Kidney (tissue), 14 donors: Measurements from ENCODE around the gene NREP. TPM values are rescaled to one million over a fixed set of nuclear protein-coding genes. Genes with fewer than 3 reads are reported as not detected.
A peak's percentile ranks its signal among the peaks of the same experiment; 100 is the strongest.

Experiments used
- DNase-seq, 5 donors: peaks; one replicate each; pipeline ENCODE4 v3.0.0-alpha.2; 2013 to 2020
- FAIRE-seq: peaks from 2 replicates; lab custom pipeline; 2012; peaks lifted over from hg19 to GRCh38; lab: Jason Lieb, UNC
- H3K27ac ChIP-seq, 2 donors: one replicate each; pipeline ENCODE4 v1.7.0; 2013; ENCODE audit warnings: low read depth in 2 of 2, low read length in 2 of 2, inconsistent platforms in 1 of 2
- H3K27me3 ChIP-seq: one replicate; pipeline ENCODE4 v1.7.1; 2013; ENCODE audit warnings: low read length, inconsistent platforms; ENCODE audit not compliant: control insufficient read depth, insufficient read depth
- H3K36me3 ChIP-seq, 3 donors: one replicate each; pipeline versions ENCODE4 v1.7.0 to v1.7.1; 2013; ENCODE audit warnings: low read length in 3 of 3, control low read depth in 1 of 3, inconsistent platforms in 1 of 3; ENCODE audit not compliant: insufficient read depth in 3 of 3, control insufficient read depth in 2 of 3
- H3K4me1 ChIP-seq, 3 donors: one replicate each; pipeline versions ENCODE4 v1.7.0 to v1.7.1; 2013; ENCODE audit warnings: low read length in 3 of 3, inconsistent platforms in 1 of 3, low read depth in 1 of 3; ENCODE audit not compliant: control insufficient read depth in 2 of 3, insufficient read depth in 2 of 3
- H3K4me3 ChIP-seq, 3 donors: one replicate each; pipeline versions ENCODE4 v1.7.0 to v1.8.1; 2013; ENCODE audit warnings: low read length in 3 of 3, control low read depth in 1 of 3, inconsistent platforms in 1 of 3
- H3K9ac ChIP-seq, 3 donors: one replicate each; pipeline versions ENCODE4 v1.7.0 to v1.7.1; 2013; ENCODE audit warnings: low read length in 3 of 3, control low read depth in 1 of 3, inconsistent platforms in 1 of 3
- H3K9me3 ChIP-seq, 3 donors: one replicate each; pipeline versions ENCODE4 v1.7.0 to v1.7.1; 2013; ENCODE audit warnings: low read length in 3 of 3, control low read depth in 1 of 3, inconsistent platforms in 1 of 3; ENCODE audit not compliant: control insufficient read depth in 2 of 3, insufficient read depth in 1 of 3
- CTCF ChIP-seq: IDR thresholded peaks from 3 replicates; pipeline ENCODE4 v1.5.1; 2012; ENCODE audit warnings: mild to moderate bottlenecking, moderate library complexity, borderline replicate concordance; ENCODE audit not compliant: insufficient read depth; ENCODE audit errors: extremely low read depth
- intact Hi-C: fragments of 100-400 bp; cut with DNase I; formaldehyde crosslinking; loops from one replicate; pipeline ENCODE4 v1.11.1; 2022
- polyA plus RNA-seq: library from polyadenylated mRNA; stranded (reverse); fragments of 350-450 nt; fragmentation: Illumina TruSeq; extraction: RNeasy Lipid Tissue Mini Kit (QIAGEN cat#74804); gene quantifications from one replicate; pipeline ENCODE4 v1.2.3, GENCODE V29; 2014; ENCODE audit warnings: low read depth, low replicate concordance; ENCODE audit not compliant: insufficient read depth
- total RNA-seq: library from RNA; stranded (reverse); fragmentation: NEBNext Ultra II Directional; extraction: Animal tissue kit (Norgen Biotek cat#: 25700); gene quantifications from one replicate; pipeline ENCODE4 v1.2.1, GENCODE V29; 2021
- donor health status: control.
- donor health status: control.
- donor health status: control.
- donor health status: control.
- donor health status: control.
- donor health status: DM: yes; HTN: yes; CAD: no.
- donor health status: Normal renal cell carcinoma (clear cell type).

Gene NREP
- total and polyA plus RNA-seq, 2 donors from 2014 or later = 20.9 to 37.0 TPM

GRCh38 chr5:111728941-111729340, 28.1 kb downstream of the NREP start:
- DNase-seq (no peak), FAIRE-seq (no peak)
- Histone ChIP-seq H3K4me1 (peaks cover 0 to 4% (median under 1%) of the 10 kb centered on the region in 3 donors), H3K9ac (no peak overlapping the region), H3K36me3 (peaks cover 3 to 11% (median 8%) of the 10 kb centered on the region in 3 donors), H3K27me3 (no peaks in the 10 kb centered on the region), H3K9me3 (no peaks in the 10 kb centered on the region), H3K4me3 (no peak overlapping the region), H3K27ac (no peak overlapping the region)
- intact Hi-C loops = no loop called here
- TF ChIP-seq CTCF = no peak

DNA sequence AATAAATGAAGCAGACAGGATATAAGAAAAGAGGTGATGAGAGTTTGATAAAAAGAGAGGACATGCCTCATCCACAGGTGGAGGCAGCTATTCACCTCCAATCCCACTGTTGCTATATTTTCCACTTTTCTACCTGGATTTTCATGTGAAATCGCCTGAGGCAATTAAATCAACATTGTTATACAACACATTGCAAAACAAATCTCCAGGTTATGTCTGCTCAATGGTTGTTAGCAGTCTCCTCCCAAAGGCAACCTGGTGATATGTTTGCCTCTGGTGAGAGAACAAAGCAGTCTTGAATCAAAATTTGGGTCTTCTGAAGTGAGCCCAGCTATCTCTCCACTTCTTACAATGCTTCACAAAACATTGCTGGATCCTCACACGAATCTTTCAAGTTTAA, 30.0 kb downstream of the NREP start:
- no peak overlapping the region for H3K9ac ChIP-seq
- FAIRE-seq (no peak), DNase-seq (no peak)

DNA sequence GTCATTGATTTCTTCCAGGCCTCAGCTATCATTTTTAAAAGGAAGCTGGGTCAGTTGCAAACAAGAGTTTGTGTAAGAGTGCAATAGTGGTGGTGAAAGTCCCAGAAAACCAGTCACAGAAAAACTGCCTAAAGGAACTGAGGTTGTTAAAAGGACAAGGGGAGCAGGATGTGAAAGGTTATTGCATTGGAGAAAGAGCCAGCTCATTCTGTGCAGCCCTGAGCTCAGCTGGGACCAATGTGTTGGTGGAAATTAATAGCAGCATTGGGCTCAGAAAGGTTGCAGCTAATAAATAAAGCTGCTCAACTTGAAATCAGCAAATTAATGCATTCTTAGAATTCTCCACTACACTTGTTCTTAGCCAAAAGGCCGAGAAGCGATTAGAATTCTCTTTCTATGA, 34.9 kb downstream of the NREP start:
- intact Hi-C loops = no loop called here
- no peak overlapping the region for H3K27ac ChIP-seq
- H3K27me3 ChIP-seq = no peaks in the 10 kb centered on the region
- peaks cover 0 to 6% (median 0%) of the 10 kb centered on the region in 3 donors for H3K4me1 ChIP-seq
- peaks cover 0 to 3% (median 2%) of the 10 kb centered on the region in 3 donors for H3K36me3 ChIP-seq
- no peak for FAIRE-seq
- no peaks in the 10 kb centered on the region for H3K9me3 ChIP-seq
- TF ChIP-seq CTCF = no peak
- H3K4me3 ChIP-seq = no peak overlapping the region
- peak in 3 of 5 donors; percentile 32 to 86 (median 65) for DNase-seq
- H3K9ac ChIP-seq = no peak overlapping the region

More for the DNA sequence above, 30.0 kb downstream of the NREP start:
- no peak overlapping the region for H3K4me3 ChIP-seq
- intact Hi-C loops = no loop called here
- H3K4me1 ChIP-seq = peaks cover 0 to 3% (median 0%) of the 10 kb centered on the region in 3 donors
- TF ChIP-seq CTCF = no peak
- peaks cover 3 to 8% (median 6%) of the 10 kb centered on the region in 3 donors for H3K36me3 ChIP-seq
- H3K27me3 ChIP-seq = no peaks in the 10 kb centered on the region
- no peaks in the 10 kb centered on the region for H3K9me3 ChIP-seq
- no peak overlapping the region for H3K27ac ChIP-seq

- H3K9ac ChIP-seq = no peak overlapping the region
- no peak for TF ChIP-seq CTCF
- H3K36me3 ChIP-seq = no peaks in the 10 kb centered on the region
- H3K27ac ChIP-seq = no peak overlapping the region
- H3K4me1 ChIP-seq = peaks cover 0 to 6% (median 0%) of the 10 kb centered on the region in 3 donors
- no peaks in the 10 kb centered on the region for H3K27me3 ChIP-seq
- no peak overlapping the region for H3K4me3 ChIP-seq
- intact Hi-C loops = no loop called here
- DNase-seq (no peak), FAIRE-seq (no peak)
- H3K9me3 ChIP-seq = no peaks in the 10 kb centered on the region
These were observed 36.6 kb downstream of the NREP start for GRCh38 chr5:111720333-111720890.
